A549 (cell line): ENCODE data around the gene PCDHAC1. TPM values are rescaled to one million over a fixed set of nuclear protein-coding genes. Genes with fewer than 3 reads are reported as not detected.

ENCODE experiments used
- ATAC-seq, 2 experiments: fragments of 200-7000 bp in 1 of 2; fragments of >200 bp in 1 of 2; cut with Nextera tagmentation in 1 of 2; cut with Tn5 transposase in 1 of 2; 3 replicates each; pipeline versions ENCODE4 v1.8.0 to v1.9.1; 2018 to 2020; ENCODE audit warnings: mild to moderate bottlenecking in 1 of 2, moderate library complexity in 1 of 2
- CTCF ChIA-PET: fragments of 300-600 bp; sonication (Branson Sonifier 250); formaldehyde crosslinking; extraction: SDS; loops from one replicate; lab custom pipeline; 2021; ENCODE audit warnings: antibody characterized with exemption, inconsistent platforms; lab: Yijun Ruan, JAX
- POLR2A ChIA-PET: fragments of 350-600 bp; formaldehyde crosslinking; extraction: SDS; loops from one replicate; lab custom pipeline; 2021; ENCODE audit warnings: antibody characterized with exemption, inconsistent platforms; lab: Yijun Ruan, JAX
- DNase-seq, 2 experiments: peaks; one replicate each; pipeline versions ENCODE4 v3.0.0 to v3.0.0-alpha.2; 2011 to 2016; ENCODE audit warnings: low read depth in 1 of 2, low spot score in 1 of 2
- FAIRE-seq: peaks from 2 replicates; lab custom pipeline; 2011; peaks lifted over from hg19 to GRCh38; lab: Jason Lieb, UNC
- H3K27ac ChIP-seq, 2 experiments: fragments of >200 bp; sonication (Bioruptor Twin); formaldehyde crosslinking; 3 replicates each; pipeline ENCODE4 v1.5.1; 2016 to 2017
- H3K4me1 ChIP-seq: fragments of >200 bp; sonication (Bioruptor Twin); formaldehyde crosslinking; 3 replicates; pipeline ENCODE4 v1.6.1; 2016
- H3K4me2 ChIP-seq: fragments of >200 bp; sonication (Bioruptor Twin); formaldehyde crosslinking; 3 replicates; pipeline ENCODE4 v1.6.1; 2016
- H3K4me3 ChIP-seq: fragments of >200 bp; sonication (Bioruptor Twin); formaldehyde crosslinking; 3 replicates; pipeline ENCODE4 v1.5.1; 2016
- H3K9me3 ChIP-seq: fragments of >200 bp; sonication (Bioruptor Twin); formaldehyde crosslinking; 3 replicates; pipeline ENCODE4 v1.6.1; 2016
- BHLHE40 ChIP-seq: IDR thresholded peaks from 2 replicates; pipeline ENCODE4 v1.6.1; 2012; ENCODE audit warnings: low read depth, low read length, inconsistent platforms
- CBX8 ChIP-seq: fragments of 200-600 bp; sonication (generic); IDR thresholded peaks from 2 replicates; pipeline ENCODE4 v1.6.1; 2016
- CEBPB ChIP-seq, 2 experiments: fragments of >200 bp in 1 of 2; sonication (Bioruptor Twin) in 1 of 2; formaldehyde crosslinking in 1 of 2; IDR thresholded peaks; 2 replicates each; pipeline ENCODE4 v1.6.1; 2012 to 2016
- CHD2 ChIP-seq: fragments of 150-350 bp; IDR thresholded peaks from 2 replicates; pipeline ENCODE4 v1.6.1; 2014; ENCODE audit warnings: low read length; ENCODE audit not compliant: partially characterized antibody
- EHF ChIP-seq: fragments of 250-450 bp; sonication (Bioruptor Pico); IDR thresholded peaks from 2 replicates; pipeline ENCODE4 v1.5.0; 2020; ENCODE audit warnings: mild to moderate bottlenecking
- EHMT2 ChIP-seq: fragments of 200-600 bp; sonication (generic); IDR thresholded peaks from 2 replicates; pipeline ENCODE4 v1.6.1; 2016; ENCODE audit warnings: antibody characterized with exemption, low read depth, mild to moderate bottlenecking, moderate library complexity
- EP300 ChIP-seq, 2 experiments: fragments of >200 bp; sonication (Bioruptor Twin); formaldehyde crosslinking; IDR thresholded peaks; 2 replicates in 1 of 2; 3 replicates in 1 of 2; pipeline ENCODE4 v1.6.1; 2016 to 2017
- ESRRA ChIP-seq: fragments of 150-350 bp; IDR thresholded peaks from 2 replicates; pipeline ENCODE4 v1.6.1; 2014; ENCODE audit warnings: mild to moderate bottlenecking, low read length, borderline replicate concordance
- FOSB ChIP-seq: fragments of 250-450 bp; sonication (Bioruptor Pico); IDR thresholded peaks from 2 replicates; pipeline ENCODE4 v1.5.0; 2020; ENCODE audit warnings: mild to moderate bottlenecking, moderate library complexity
- FOXS1 ChIP-seq: fragments of 250-450 bp; sonication (Bioruptor Pico); IDR thresholded peaks from 2 replicates; pipeline ENCODE4 v1.5.0; 2020; ENCODE audit warnings: mild to moderate bottlenecking, moderate library complexity
- HDAC2 ChIP-seq: fragments of 200-600 bp; sonication (generic); IDR thresholded peaks from 2 replicates; pipeline ENCODE4 v1.6.1; 2016
- HEYL ChIP-seq: fragments of 250-450 bp; sonication (Bioruptor Pico); IDR thresholded peaks from 2 replicates; pipeline ENCODE4 v1.8.0; 2021; ENCODE audit warnings: mild to moderate bottlenecking, moderate library complexity
- HOXB13 ChIP-seq: fragments of 250-450 bp; sonication (Bioruptor Pico); IDR thresholded peaks from 2 replicates; pipeline ENCODE4 v1.5.0; 2020; ENCODE audit warnings: low read depth, mild to moderate bottlenecking, moderate library complexity
- HOXB5 ChIP-seq: fragments of 250-450 bp; sonication (Bioruptor Pico); IDR thresholded peaks from 2 replicates; pipeline ENCODE4 v1.5.0; 2020; ENCODE audit warnings: mild to moderate bottlenecking, moderate library complexity
- JUN ChIP-seq, 2 experiments: fragments of >200 bp; sonication (Bioruptor Twin); formaldehyde crosslinking; IDR thresholded peaks; 2 replicates in 1 of 2; 3 replicates in 1 of 2; pipeline ENCODE4 v1.6.1; 2016 to 2017
- KDM1A ChIP-seq: fragments of 200-600 bp; sonication (generic); IDR thresholded peaks from 2 replicates; pipeline ENCODE4 v1.6.1; 2016; ENCODE audit warnings: low read depth, mild to moderate bottlenecking
- MAFK ChIP-seq: fragments of 450-650 bp; IDR thresholded peaks from 2 replicates; pipeline ENCODE4 v1.6.1; 2014; ENCODE audit not compliant: partially characterized antibody
- MYC ChIP-seq: IDR thresholded peaks from 2 replicates; pipeline ENCODE4 v1.6.1; 2012; ENCODE audit warnings: mild to moderate bottlenecking, inconsistent platforms, low read length, improper control_type of control experiment, borderline replicate concordance
- NR3C1 ChIP-seq: fragments of >200 bp; sonication (Bioruptor Twin); formaldehyde crosslinking; IDR thresholded peaks from 3 replicates; pipeline ENCODE4 v1.6.1; 2017
- PHF8 ChIP-seq: fragments of 200-600 bp; sonication (generic); IDR thresholded peaks from 2 replicates; pipeline ENCODE4 v1.6.1; 2016; ENCODE audit warnings: low read depth, mild to moderate bottlenecking, antibody characterized with exemption, moderate library complexity, borderline replicate concordance
- POLR2AphosphoS2 ChIP-seq: conservative IDR thresholded peaks from 2 replicates; pipeline ENCODE4 v1.6.1; 2012; ENCODE audit warnings: low read length, improper control_type of control experiment, inconsistent platforms
- RAD21 ChIP-seq, 2 experiments: fragments of >200 bp in 1 of 2; sonication (Bioruptor Twin) in 1 of 2; formaldehyde crosslinking in 1 of 2; IDR thresholded peaks in 1 of 2; conservative IDR thresholded peaks in 1 of 2; 2 replicates in 1 of 2; 3 replicates in 1 of 2; pipeline ENCODE4 v1.6.1; 2012 to 2018; ENCODE audit warnings: inconsistent platforms in 1 of 2
- RARB ChIP-seq: fragments of 250-450 bp; sonication (Bioruptor Pico); IDR thresholded peaks from 2 replicates; pipeline ENCODE4 v1.8.0; 2021; ENCODE audit warnings: mild to moderate bottlenecking, moderate library complexity
- SMC3 ChIP-seq: fragments of >200 bp; sonication (Bioruptor Twin); formaldehyde crosslinking; IDR thresholded peaks from 3 replicates; pipeline ENCODE4 v1.6.1; 2018; ENCODE audit warnings: inconsistent platforms
- SREBF2 ChIP-seq: fragments of 450-650 bp; IDR thresholded peaks from 2 replicates; pipeline ENCODE4 v1.6.1; 2014; ENCODE audit warnings: mild to moderate bottlenecking, moderate library complexity
- TP53 ChIP-seq: fragments of 250-450 bp; sonication (Bioruptor Pico); IDR thresholded peaks from 2 replicates; pipeline ENCODE4 v1.5.0; 2021; ENCODE audit warnings: mild to moderate bottlenecking, moderate library complexity
- WGBS: methylation state at CpG from one replicate; pipeline ENCODE4 v1.1.6; 2017; ENCODE audit errors: missing lambda C conversion rate; 5-methylcytosine and 5-hydroxymethylcytosine counted together
- polyA plus RNA-seq, 4 experiments: library from polyadenylated mRNA; depleted of rRNA in 3 of 4; stranded (reverse); fragments of >200 nt; fragmentation: RNase III in 1 of 4; extraction: RNeasy Plus Mini Kit Qiagen cat#74134 plus additional on column Dnase treatment in 1 of 4; gene quantifications; 2 replicates in 3 of 4; 3 replicates in 1 of 4; pipeline ENCODE4 v1.2.3, GENCODE V29; 2011 to 2017
- TF ChIP-seq, protein P1 (sequence below): IDR thresholded peaks from 2 replicates; pipeline ENCODE4 v1.6.1; 2012; ENCODE audit warnings: low read depth, borderline replicate concordance
- TF ChIP-seq, protein P2 (sequence below): fragments of >200 bp; sonication (Bioruptor Twin); formaldehyde crosslinking; IDR thresholded peaks from 2 replicates; pipeline ENCODE4 v1.6.1; 2016
- TF ChIP-seq, protein P3 (sequence below): fragments of 250-450 bp; sonication (Bioruptor Pico); IDR thresholded peaks from 2 replicates; pipeline ENCODE4 v1.5.0; 2020; ENCODE audit warnings: low read depth, mild to moderate bottlenecking, moderate library complexity
- TF ChIP-seq, protein P4 (sequence below): IDR thresholded peaks from 2 replicates; pipeline ENCODE4 v1.6.1; 2012
- TF ChIP-seq, protein P5 (sequence below): fragments of 450-650 bp; IDR thresholded peaks from 2 replicates; pipeline ENCODE4 v1.6.1; 2014; ENCODE audit warnings: antibody characterized with exemption

The PCDHAC1 gene
- polyA plus RNA-seq, 2 of the 4 experiments (the other 2 are of a cell fraction), result 0.57 to 3.3 TPM

DNA sequence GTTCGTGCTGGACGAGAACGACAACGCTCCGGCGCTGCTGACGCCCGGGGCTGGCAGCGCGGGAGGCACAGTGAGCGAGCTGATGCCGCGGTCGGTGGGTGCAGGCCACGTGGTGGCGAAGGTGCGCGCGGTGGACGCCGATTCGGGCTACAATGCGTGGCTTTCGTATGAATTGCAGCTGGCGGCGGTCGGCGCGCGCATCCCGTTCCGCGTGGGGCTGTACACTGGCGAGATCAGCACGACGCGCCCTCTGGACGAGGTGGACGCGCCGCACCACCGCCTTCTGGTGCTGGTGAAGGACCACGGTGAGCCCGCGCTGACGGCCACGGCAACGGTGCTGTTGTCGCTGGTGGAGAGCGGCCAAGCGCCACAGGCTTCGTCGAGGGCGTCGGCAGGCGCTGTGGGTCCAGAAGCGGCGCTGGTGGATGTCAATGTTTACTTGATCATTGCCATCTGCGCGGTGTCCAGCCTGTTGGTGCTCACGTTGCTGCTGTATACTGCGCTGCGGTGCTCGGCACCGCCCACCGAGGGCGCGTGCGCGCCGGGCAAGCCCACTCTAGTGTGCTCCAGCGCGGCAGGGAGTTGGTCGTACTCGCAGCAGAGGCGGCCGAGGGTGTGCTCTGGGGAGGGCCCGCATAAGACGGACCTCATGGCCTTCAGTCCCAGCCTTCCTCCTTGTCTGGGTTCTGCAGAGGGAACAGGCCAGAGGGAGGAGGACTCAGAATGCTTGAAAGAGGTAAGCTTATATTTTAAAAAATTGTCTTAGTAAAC, 42.0 kb upstream of the PCDHAC1 start:
- TF ChIP-seq, protein P1, sequence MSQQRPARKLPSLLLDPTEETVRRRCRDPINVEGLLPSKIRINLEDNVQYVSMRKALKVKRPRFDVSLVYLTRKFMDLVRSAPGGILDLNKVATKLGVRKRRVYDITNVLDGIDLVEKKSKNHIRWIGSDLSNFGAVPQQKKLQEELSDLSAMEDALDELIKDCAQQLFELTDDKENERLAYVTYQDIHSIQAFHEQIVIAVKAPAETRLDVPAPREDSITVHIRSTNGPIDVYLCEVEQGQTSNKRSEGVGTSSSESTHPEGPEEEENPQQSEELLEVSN, result no peak
- TF ChIP-seq CEBPB (IDR thresholded peaks at IDR 0.05), result no peak
- TF ChIP-seq SREBF2, result no peak
- TF ChIP-seq, protein P2, sequence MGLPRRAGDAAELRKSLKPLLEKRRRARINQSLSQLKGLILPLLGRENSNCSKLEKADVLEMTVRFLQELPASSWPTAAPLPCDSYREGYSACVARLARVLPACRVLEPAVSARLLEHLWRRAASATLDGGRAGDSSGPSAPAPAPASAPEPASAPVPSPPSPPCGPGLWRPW, result no peak
- TF ChIP-seq BHLHE40, result no peak
- TF ChIP-seq SMC3, result no peak
- TF ChIP-seq EP300 (IDR thresholded peaks at IDR 0.05), result no peak
- no peak for TF ChIP-seq EHF
- no peak for TF ChIP-seq PHF8
- no peak for TF ChIP-seq CHD2
- TF ChIP-seq, protein P3, sequence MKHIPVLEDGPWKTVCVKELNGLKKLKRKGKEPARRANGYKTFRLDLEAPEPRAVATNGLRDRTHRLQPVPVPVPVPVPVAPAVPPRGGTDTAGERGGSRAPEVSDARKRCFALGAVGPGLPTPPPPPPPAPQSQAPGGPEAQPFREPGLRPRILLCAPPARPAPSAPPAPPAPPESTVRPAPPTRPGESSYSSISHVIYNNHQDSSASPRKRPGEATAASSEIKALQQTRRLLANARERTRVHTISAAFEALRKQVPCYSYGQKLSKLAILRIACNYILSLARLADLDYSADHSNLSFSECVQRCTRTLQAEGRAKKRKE (CRISPR knock-in tag), result no peak
- no peak for TF ChIP-seq ESRRA
- TF ChIP-seq TP53 (CRISPR knock-in tag), result no peak
- no peak for TF ChIP-seq JUN (IDR thresholded peaks at IDR 0.05)
- TF ChIP-seq HOXB13 (CRISPR knock-in tag), result no peak
- no peak for TF ChIP-seq EHMT2
- no peak for TF ChIP-seq FOSB (CRISPR knock-in tag)
- TF ChIP-seq HDAC2, result no peak
- no peak for TF ChIP-seq HOXB5 (CRISPR knock-in tag)
- no peak for TF ChIP-seq POLR2AphosphoS2
- FAIRE-seq (no peak), ATAC-seq (no peak), DNase-seq (no peak)
- Histone ChIP-seq H3K4me3 (no peak overlapping the region), H3K4me2 (no peak overlapping the region), H3K27ac (no peak overlapping the region), H3K4me1 (no peaks in the 10 kb centered on the region), H3K9me3 (peaks cover 4% of the 10 kb centered on the region; the same call in 2 of the 3 replicates)
- POLR2A ChIA-PET, result no interaction called here
- WGBS, result 90% methylated on average over 68 of the region's 79 CpGs
- CTCF ChIA-PET, result interaction anchor here (0.6 to 1.3 kb wide), 3 partner anchors 8 to 15 kb away, joined by 3 read pairs; no protein-coding TSS in a partner anchor

DNA sequence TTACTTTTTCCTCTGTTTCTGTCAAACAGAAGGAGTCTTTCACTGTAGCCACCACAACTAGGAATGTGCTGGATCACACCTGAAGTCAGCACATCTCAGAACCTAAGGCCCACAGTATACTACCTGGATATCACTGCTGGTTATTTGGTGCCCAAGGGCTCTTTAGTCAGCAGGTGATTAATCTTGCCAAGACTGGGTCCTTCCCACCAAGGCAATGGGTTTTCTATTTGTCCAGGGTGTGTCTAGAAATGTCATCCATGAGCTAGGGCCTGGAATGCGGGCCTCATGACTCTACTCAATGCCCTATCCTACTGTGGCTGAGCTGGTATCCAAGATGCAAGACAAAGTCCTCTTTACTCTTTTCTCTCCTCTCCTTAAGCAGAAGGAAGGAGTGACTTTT, 9.8 kb upstream of the PCDHAC1 start:
- CTCF ChIA-PET, result interaction anchor here (0.6 to 2.7 kb wide), 4 partner anchors 10 to 109 kb away, joined by 3 to 12 read pairs (median 3); partner anchors contain the start of genes PCDHA4 and PCDHAC1

DNA sequence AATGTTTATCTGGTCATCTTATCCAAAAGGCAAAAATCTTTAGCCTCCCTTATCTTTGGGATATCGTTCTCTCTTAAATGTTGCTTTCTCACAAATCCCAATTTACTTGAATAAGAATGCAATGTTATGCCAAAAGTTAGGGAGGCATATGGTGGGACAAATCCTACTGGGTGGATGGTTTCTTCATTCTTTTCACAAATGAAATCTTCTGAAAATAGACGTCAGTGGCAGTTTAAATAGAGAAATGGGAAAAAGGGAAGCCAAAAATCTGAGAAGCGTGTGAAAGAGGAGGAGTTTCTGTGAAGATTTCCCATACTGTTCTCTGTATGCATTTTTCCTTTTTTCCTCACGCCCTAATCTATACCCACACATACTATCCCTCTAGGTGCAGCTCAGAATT, 2.5 kb upstream of the PCDHAC1 start:
- FAIRE-seq, result no peak
- DNase-seq, result no peak
- ChIA-PET POLR2A (no interaction called here), CTCF (interaction anchor here (0.6 kb wide), 1 partner anchor 48 kb away, joined by 3 read pairs; no protein-coding TSS in a partner anchor)
- Histone ChIP-seq H3K27ac (no peak overlapping the region), H3K4me2 (no peak overlapping the region), H3K9me3 (no peaks in the 10 kb centered on the region), H3K4me1 (0 out of 3 replicates have a peak, but pooled peaks cover 4% of the 10 kb centered on the region), H3K4me3 (no peak overlapping the region)
- WGBS, result 22% methylated on average over 4 of the region's 4 CpGs
- ATAC-seq, result no peak
- TF ChIP-seq CBX8 (no peak), EHF (no peak), SMC3 (no peak), POLR2AphosphoS2 (no peak), FOSB (CRISPR knock-in tag) (no peak), NR3C1 (no peak), RARB (CRISPR knock-in tag) (no peak), BHLHE40 (no peak), CHD2 (no peak), FOXS1 (CRISPR knock-in tag) (no peak), RAD21 (conservative IDR thresholded peaks at IDR 0.05 in 1 of 2, IDR thresholded peaks at IDR 0.05 in 1 of 2) (no peak), MYC (no peak), HEYL (CRISPR knock-in tag) (no peak), MAFK (no peak), HDAC2 (no peak)
- TF ChIP-seq, protein P4, sequence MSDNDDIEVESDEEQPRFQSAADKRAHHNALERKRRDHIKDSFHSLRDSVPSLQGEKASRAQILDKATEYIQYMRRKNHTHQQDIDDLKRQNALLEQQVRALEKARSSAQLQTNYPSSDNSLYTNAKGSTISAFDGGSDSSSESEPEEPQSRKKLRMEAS, result no peak
- TF ChIP-seq, protein P2, result no peak
- TF ChIP-seq, protein P5, sequence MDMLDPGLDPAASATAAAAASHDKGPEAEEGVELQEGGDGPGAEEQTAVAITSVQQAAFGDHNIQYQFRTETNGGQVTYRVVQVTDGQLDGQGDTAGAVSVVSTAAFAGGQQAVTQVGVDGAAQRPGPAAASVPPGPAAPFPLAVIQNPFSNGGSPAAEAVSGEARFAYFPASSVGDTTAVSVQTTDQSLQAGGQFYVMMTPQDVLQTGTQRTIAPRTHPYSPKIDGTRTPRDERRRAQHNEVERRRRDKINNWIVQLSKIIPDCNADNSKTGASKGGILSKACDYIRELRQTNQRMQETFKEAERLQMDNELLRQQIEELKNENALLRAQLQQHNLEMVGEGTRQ, result no peak

More for the DNA sequence above, 9.8 kb upstream of the PCDHAC1 start:
- WGBS, result 21% methylated on average over 1 of the region's 1 CpG
- no peak for TF ChIP-seq KDM1A
- Histone ChIP-seq H3K27ac (no peak overlapping the region), H3K9me3 (no peaks in the 10 kb centered on the region), H3K4me2 (no peak overlapping the region), H3K4me3 (no peak overlapping the region), H3K4me1 (no peaks in the 10 kb centered on the region)
- POLR2A ChIA-PET, result no interaction called here
- FAIRE-seq (no peak), ATAC-seq (no peak), DNase-seq (no peak)
